Measurements from ENCODE around the gene MAP3K4.

DNA sequence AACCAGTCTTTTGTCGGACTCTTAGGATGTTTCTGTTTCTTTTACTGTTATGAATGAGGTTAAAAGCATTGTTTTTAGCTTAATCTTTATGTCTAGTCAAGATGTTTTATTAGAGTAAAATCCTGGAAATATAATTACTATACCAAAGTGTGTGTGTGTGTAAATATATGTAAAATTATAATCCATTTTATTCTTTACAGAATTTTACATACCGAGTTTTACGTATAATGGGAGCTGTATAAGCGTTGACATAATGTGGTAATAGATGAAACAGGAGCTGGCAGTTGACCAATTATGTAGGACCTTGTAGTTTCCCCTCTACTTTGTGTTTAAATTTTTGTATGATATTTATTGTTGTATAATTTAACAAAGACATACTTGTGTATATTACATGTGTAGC is 16.7 kb downstream of the MAP3K4 start:
- TF ChIP-seq POLR2A (IDR thresholded peaks at IDR 0.05): no peak
- TF ChIP-seq CTCF (IDR thresholded peaks at IDR 0.05): no peak

Data from vagina (tissue), 2 donors.